ENCODE measurements around the gene AQP3. TPM values are rescaled to one million over a fixed set of nuclear protein-coding genes. Genes with fewer than 3 reads are reported as not detected.

AQP3 gene
- total and polyA plus RNA-seq, 2 experiments from 2014 or later = 0.29 TPM; not detected in 1

DNA sequence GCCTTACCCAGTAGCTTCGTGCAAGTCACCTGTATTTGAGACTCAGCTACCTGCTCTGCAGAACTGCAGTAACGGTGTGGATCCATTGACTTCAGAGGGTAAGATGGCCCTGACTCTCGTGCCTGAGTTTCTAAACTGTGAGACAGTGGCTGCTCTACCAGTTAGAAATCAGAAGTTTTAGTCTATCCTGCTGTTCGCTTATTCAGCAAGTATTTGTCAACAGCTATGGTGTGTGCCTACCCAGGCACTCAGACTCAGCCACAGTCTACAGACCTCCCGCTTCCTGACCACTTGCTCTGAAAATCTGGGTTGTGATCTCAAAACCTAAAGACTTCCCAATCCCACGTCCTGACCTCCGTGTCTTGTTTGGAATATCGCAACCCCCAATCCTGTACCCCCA lies 13.5 kb downstream of the AQP3 start:
- H2AFZ ChIP-seq = no peak overlapping the region
- TF ChIP-seq EZH2 (IDR thresholded peaks at IDR 0.05; ENCODE audit: insufficient read depth, poor library complexity, severe bottlenecking) (no peak), EZH2phosphoT487 (IDR thresholded peaks at IDR 0.05; ENCODE audit: insufficient read depth, low read depth) (no peak)
- in situ Hi-C loops (cut with MboI) = no loop called here

DNA sequence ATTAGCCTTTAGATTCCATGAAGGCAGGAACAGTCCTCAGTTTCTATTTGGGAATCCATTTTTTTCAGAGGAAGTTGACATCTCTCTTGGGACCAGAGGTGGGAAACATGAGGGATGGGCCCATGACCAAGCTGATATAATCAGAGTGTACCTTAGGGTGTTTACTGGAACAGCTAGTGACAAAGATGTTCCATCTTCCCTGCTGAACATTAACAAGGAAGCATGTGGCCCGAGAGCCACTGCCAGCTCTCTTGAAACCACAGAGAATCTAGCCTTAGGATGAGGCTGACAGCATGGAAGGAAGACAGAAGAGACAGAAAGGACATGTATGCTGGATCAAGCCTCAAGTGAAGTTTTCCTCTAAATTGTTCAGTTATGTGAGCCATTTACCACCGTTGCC lies 16.0 kb downstream of the AQP3 start:
- 5 to 31% methylated on average over 2 of the region's 2 CpGs for WGBS, 2 experiments (ENCODE audit: low coverage in 1 of 2, low lambda C conversion rate in 2 of 2, missing lambda C conversion rate in 2 of 2)
- TF ChIP-seq EZH2phosphoT487 (IDR thresholded peaks at IDR 0.05; ENCODE audit: insufficient read depth, low read depth) = no peak
- H3K27me3 ChIP-seq (replicated peaks; ENCODE audit: insufficient read depth) = peaks cover 6% of the 10 kb centered on the region
- no peak overlapping the region for H3K9ac ChIP-seq
- in situ Hi-C loops (cut with MboI) = no loop called here
- peaks cover 5% of the 10 kb centered on the region; the same call in 1 of the 2 replicates for H3K4me1 ChIP-seq (ENCODE audit: insufficient read depth)
- DNase-seq = no peak
- no peaks in the 10 kb centered on the region for H3K79me2 ChIP-seq (ENCODE audit: insufficient read depth)
- H4K20me1 ChIP-seq (ENCODE audit: insufficient read depth) = no peaks in the 10 kb centered on the region
- no peaks in the 10 kb centered on the region for H3K9me3 ChIP-seq (ENCODE audit: low read depth)
- H3F3A ChIP-seq (ENCODE audit: insufficient read depth) = 0 out of 2 replicates have a peak, but pooled peaks cover 8% of the 10 kb centered on the region
- H3K4me2 ChIP-seq (ENCODE audit: unreplicated experiment) = no peak overlapping the region
- H3K36me3 ChIP-seq (ENCODE audit: low read depth) = no peaks in the 10 kb centered on the region
- no peaks in the 10 kb centered on the region for H3K9me2 ChIP-seq (ENCODE audit: insufficient read depth)
- no peak overlapping the region for H3K27ac ChIP-seq
- no peak overlapping the region for H3K4me3 ChIP-seq
- H2AFZ ChIP-seq = no peak overlapping the region

More for the DNA sequence above, 13.5 kb downstream of the AQP3 start:
- H3K9me3 ChIP-seq (ENCODE audit: low read depth) = no peaks in the 10 kb centered on the region
- H3K27ac ChIP-seq = no peak overlapping the region
- no peaks in the 10 kb centered on the region for H3K9me2 ChIP-seq (ENCODE audit: insufficient read depth)
- WGBS, 2 experiments (ENCODE audit: low coverage in 1 of 2, low lambda C conversion rate in 2 of 2, missing lambda C conversion rate in 2 of 2) = 62 to 74% methylated on average over 8 of the region's 8 CpGs
- H3K4me1 ChIP-seq (ENCODE audit: insufficient read depth) = peaks cover 5% of the 10 kb centered on the region; the same call in 1 of the 2 replicates
- no peak overlapping the region for H3K4me3 ChIP-seq
- no peaks in the 10 kb centered on the region for H3K36me3 ChIP-seq (ENCODE audit: low read depth)
- no peaks in the 10 kb centered on the region for H3K79me2 ChIP-seq (ENCODE audit: insufficient read depth)
- no peak overlapping the region for H3K9ac ChIP-seq
- H3F3A ChIP-seq (ENCODE audit: insufficient read depth) = 0 out of 2 replicates have a peak, but pooled peaks cover 8% of the 10 kb centered on the region
- no peak for DNase-seq
- no peak overlapping the region for H3K4me2 ChIP-seq (ENCODE audit: unreplicated experiment)
- H4K20me1 ChIP-seq (ENCODE audit: insufficient read depth) = no peaks in the 10 kb centered on the region
- peaks cover 6% of the 10 kb centered on the region for H3K27me3 ChIP-seq (replicated peaks; ENCODE audit: insufficient read depth)

DNA sequence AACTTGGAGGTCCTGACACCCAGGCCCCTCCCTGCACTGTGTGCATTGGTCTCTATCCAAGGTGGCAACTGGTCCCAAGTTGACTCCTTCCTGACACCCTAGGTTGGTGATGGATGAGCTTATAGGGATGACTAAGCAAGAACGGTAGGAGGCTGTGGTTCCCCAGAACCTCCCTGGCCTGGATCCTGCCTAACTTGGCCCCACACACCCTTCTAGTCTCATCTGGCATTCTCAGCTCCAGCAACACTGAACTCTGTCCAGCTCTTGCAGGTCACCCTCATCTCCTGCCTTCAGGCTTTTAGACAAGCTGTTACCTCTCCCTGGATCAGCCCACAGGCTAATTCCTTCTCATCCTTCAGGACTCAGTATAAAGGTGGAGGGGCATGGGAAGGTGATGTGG lies 16.5 kb downstream of the AQP3 start:
- Histone ChIP-seq H3K4me1 (ENCODE audit: insufficient read depth) (peaks cover 5% of the 10 kb centered on the region; the same call in 1 of the 2 replicates), H3K9ac (no peak overlapping the region), H3K36me3 (ENCODE audit: low read depth) (no peaks in the 10 kb centered on the region), H3K27me3 (replicated peaks; ENCODE audit: insufficient read depth) (peaks cover under 1% of the 10 kb centered on the region; the same call in 1 of the 2 replicates), H3K79me2 (ENCODE audit: insufficient read depth) (no peaks in the 10 kb centered on the region), H3F3A (ENCODE audit: insufficient read depth) (0 out of 2 replicates have a peak, but pooled peaks cover 8% of the 10 kb centered on the region), H4K20me1 (ENCODE audit: insufficient read depth) (no peaks in the 10 kb centered on the region), H3K27ac (no peak overlapping the region), H2AFZ (no peak overlapping the region), H3K9me2 (ENCODE audit: insufficient read depth) (no peaks in the 10 kb centered on the region), H3K4me3 (no peak overlapping the region), H3K9me3 (ENCODE audit: low read depth) (no peaks in the 10 kb centered on the region), H3K4me2 (ENCODE audit: unreplicated experiment) (no peak overlapping the region)
- in situ Hi-C loops (cut with MboI) = no loop called here
- TF ChIP-seq EZH2 (IDR thresholded peaks at IDR 0.05; ENCODE audit: insufficient read depth, poor library complexity, severe bottlenecking) (no peak), EZH2phosphoT487 (IDR thresholded peaks at IDR 0.05; ENCODE audit: insufficient read depth, low read depth) (no peak)
- DNase-seq = peak; percentile 44
- WGBS, 2 experiments (ENCODE audit: low coverage in 1 of 2, low lambda C conversion rate in 2 of 2, missing lambda C conversion rate in 2 of 2) = 0 to 13% methylated on average over 1 of the region's 1 CpG

DNA sequence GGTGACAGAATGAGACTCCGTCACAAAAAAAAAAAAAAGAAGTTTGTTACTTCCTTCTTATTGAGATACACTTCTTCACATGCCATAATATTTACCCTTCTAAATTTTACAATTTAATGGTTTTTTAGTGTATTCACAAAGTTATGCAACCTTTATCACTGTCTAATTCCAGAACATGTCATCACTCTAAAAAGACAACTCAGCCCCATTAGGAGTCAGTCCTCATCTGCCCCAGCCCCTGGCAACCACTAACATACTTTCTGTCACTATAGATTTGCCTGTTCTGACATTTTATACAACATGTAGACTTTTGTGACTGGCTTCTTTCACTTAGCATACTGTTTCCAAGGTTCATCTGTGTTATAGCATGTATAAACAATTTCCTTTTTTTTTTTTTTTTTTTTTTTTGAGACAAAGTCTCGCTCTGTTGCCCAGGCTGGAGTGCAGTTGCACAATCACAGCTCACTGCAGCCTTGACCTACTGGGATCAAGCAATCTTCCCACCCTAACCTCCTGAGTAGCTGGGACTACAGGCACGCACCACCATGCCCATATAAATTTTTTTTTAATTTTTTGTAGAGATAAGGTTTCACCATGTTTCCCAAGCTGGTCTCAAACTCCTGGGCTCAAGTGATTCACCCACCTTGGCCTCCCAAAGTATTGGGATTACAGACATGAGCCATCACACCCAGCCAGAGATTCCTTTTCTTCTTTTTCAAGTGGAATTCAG lies 18.0 kb downstream of the AQP3 start:
- Histone ChIP-seq H3K27ac (no peak overlapping the region), H3K9me3 (ENCODE audit: low read depth) (no peaks in the 10 kb centered on the region), H3K9me2 (ENCODE audit: insufficient read depth) (no peaks in the 10 kb centered on the region), H3K4me3 (no peak overlapping the region), H2AFZ (no peak overlapping the region), H4K20me1 (ENCODE audit: insufficient read depth) (no peaks in the 10 kb centered on the region), H3K79me2 (ENCODE audit: insufficient read depth) (no peaks in the 10 kb centered on the region), H3K36me3 (ENCODE audit: low read depth) (no peaks in the 10 kb centered on the region), H3F3A (ENCODE audit: insufficient read depth) (peaks cover 13% of the 10 kb centered on the region; the same call in 1 of the 2 replicates), H3K27me3 (replicated peaks; ENCODE audit: insufficient read depth) (no peaks in the 10 kb centered on the region), H3K9ac (no peak overlapping the region), H3K4me2 (ENCODE audit: unreplicated experiment) (no peak overlapping the region), H3K4me1 (ENCODE audit: insufficient read depth) (peaks cover 10% of the 10 kb centered on the region)
- 53 to 62% methylated on average over 3 of the region's 3 CpGs for WGBS, 2 experiments (ENCODE audit: low coverage in 1 of 2, low lambda C conversion rate in 2 of 2, missing lambda C conversion rate in 2 of 2)
- in situ Hi-C loops (cut with MboI) = no loop called here
- DNase-seq = peak; percentile 35
- TF ChIP-seq EZH2phosphoT487 (IDR thresholded peaks at IDR 0.05; ENCODE audit: insufficient read depth, low read depth) = no peak

Measured in GM23248 (cell line).